ENCODE measurements around the gene THY1.
"Not testable (repeated sequence)": the region's sequence is repeated elsewhere in the genome, so short reads cannot be mapped to it uniquely, and the experiment has no call there.

THY1 gene

GRCh38 chr11:119414321-119414720, 8.7 kb downstream of the THY1 start:
- TF ChIP-seq ZNF384 (IDR thresholded peaks at IDR 0.05) = no peak
- TF ChIP-seq FOXA1 (IDR thresholded peaks at IDR 0.05) = no peak
- TF ChIP-seq HDGF (IDR thresholded peaks at IDR 0.05; ENCODE audit: borderline replicate concordance) = no peak
- no peak for TF ChIP-seq FOXK2 (IDR thresholded peaks at IDR 0.05)
- no peak for TF ChIP-seq SP1 (IDR thresholded peaks at IDR 0.05)
- no peak for TF ChIP-seq ELF4 (IDR thresholded peaks at IDR 0.05)
- no peak for TF ChIP-seq CTBP1 (IDR thresholded peaks at IDR 0.05; ENCODE audit: borderline replicate concordance)
- no peak for TF ChIP-seq L3MBTL2 (conservative IDR thresholded peaks at IDR 0.05)
- TF ChIP-seq ARNT (IDR thresholded peaks at IDR 0.05) = no peak
- TF ChIP-seq LEF1 (IDR thresholded peaks at IDR 0.05; ENCODE audit: borderline replicate concordance) = no peak
- no peak for TF ChIP-seq PKNOX1 (IDR thresholded peaks at IDR 0.05)
- POLR2A ChIA-PET = no interaction called here
- no peak for DNase-seq (ENCODE audit: extremely low spot score)
- CTCF ChIA-PET = no interaction called here

GRCh38 chr11:119412072-119412471, 10.9 kb downstream of the THY1 start:
- DNase-seq (ENCODE audit: extremely low spot score) = no peak
- CTCF ChIA-PET = no interaction called here
- POLR2A ChIA-PET = no interaction called here
- no peak for TF ChIP-seq TARDBP (IDR thresholded peaks at IDR 0.05)
- TF ChIP-seq FOXM1 (IDR thresholded peaks at IDR 0.05; ENCODE audit: borderline replicate concordance) = no peak
- no peak for TF ChIP-seq NFRKB (IDR thresholded peaks at IDR 0.05)
- no peak for TF ChIP-seq ARNT (IDR thresholded peaks at IDR 0.05)
- no peak for TF ChIP-seq PKNOX1 (IDR thresholded peaks at IDR 0.05)
- TF ChIP-seq LEF1 (IDR thresholded peaks at IDR 0.05; ENCODE audit: borderline replicate concordance) = no peak
- no peak for TF ChIP-seq SUZ12 (IDR thresholded peaks at IDR 0.05)
- no peak for TF ChIP-seq BHLHE40 (IDR thresholded peaks at IDR 0.05; ENCODE audit: borderline replicate concordance)
- no peak for TF ChIP-seq CTBP1 (IDR thresholded peaks at IDR 0.05; ENCODE audit: borderline replicate concordance)
- TF ChIP-seq SP1 (IDR thresholded peaks at IDR 0.05) = no peak
- no peak for TF ChIP-seq FOXA1 (IDR thresholded peaks at IDR 0.05)
- no peak for TF ChIP-seq ZNF384 (IDR thresholded peaks at IDR 0.05)
- no peak for TF ChIP-seq FOXK2 (IDR thresholded peaks at IDR 0.05)
- TF ChIP-seq L3MBTL2 (conservative IDR thresholded peaks at IDR 0.05) = no peak
- no peak for TF ChIP-seq HDGF (IDR thresholded peaks at IDR 0.05; ENCODE audit: borderline replicate concordance)
- no peak for TF ChIP-seq ELF4 (IDR thresholded peaks at IDR 0.05)

GRCh38 chr11:119410501-119410900, 12.5 kb downstream of the THY1 start:
- peak; percentile 1 for DNase-seq (ENCODE audit: extremely low spot score)
- TF ChIP-seq NFRKB (IDR thresholded peaks at IDR 0.05) = no peak
- TF ChIP-seq LEF1 (IDR thresholded peaks at IDR 0.05; ENCODE audit: borderline replicate concordance) = no peak
- no peak for TF ChIP-seq ZNF384 (IDR thresholded peaks at IDR 0.05)
- TF ChIP-seq TARDBP (IDR thresholded peaks at IDR 0.05) = no peak
- TF ChIP-seq SP1 (IDR thresholded peaks at IDR 0.05) = no peak
- no peak for TF ChIP-seq HDGF (IDR thresholded peaks at IDR 0.05; ENCODE audit: borderline replicate concordance)
- no peak for TF ChIP-seq SUZ12 (IDR thresholded peaks at IDR 0.05)
- no peak for TF ChIP-seq ELF4 (IDR thresholded peaks at IDR 0.05)
- no peak for TF ChIP-seq FOXA1 (IDR thresholded peaks at IDR 0.05)
- no peak for TF ChIP-seq BHLHE40 (IDR thresholded peaks at IDR 0.05; ENCODE audit: borderline replicate concordance)
- no peak for TF ChIP-seq ARNT (IDR thresholded peaks at IDR 0.05)
- TF ChIP-seq FOXK2 (IDR thresholded peaks at IDR 0.05) = no peak
- no peak for TF ChIP-seq PKNOX1 (IDR thresholded peaks at IDR 0.05)
- TF ChIP-seq FOXM1 (IDR thresholded peaks at IDR 0.05; ENCODE audit: borderline replicate concordance) = no peak
- TF ChIP-seq L3MBTL2 (conservative IDR thresholded peaks at IDR 0.05) = no peak
- TF ChIP-seq CTBP1 (IDR thresholded peaks at IDR 0.05; ENCODE audit: borderline replicate concordance) = no peak
- POLR2A ChIA-PET = no interaction called here
- CTCF ChIA-PET = interaction anchor here (1.0 kb wide), 1 partner anchor 23 kb away, joined by 3 read pairs; no protein-coding TSS in a partner anchor

GRCh38 chr11:119409731-119410130, 13.2 kb downstream of the THY1 start:
- POLR2A ChIA-PET = no interaction called here
- CTCF ChIA-PET = interaction anchor here (1.0 kb wide), 1 partner anchor 24 kb away, joined by 3 read pairs; no protein-coding TSS in a partner anchor
- TF ChIP-seq CTBP1 (IDR thresholded peaks at IDR 0.05; ENCODE audit: borderline replicate concordance) = no peak
- no peak for TF ChIP-seq PKNOX1 (IDR thresholded peaks at IDR 0.05)
- no peak for TF ChIP-seq SP1 (IDR thresholded peaks at IDR 0.05)
- TF ChIP-seq NFRKB (IDR thresholded peaks at IDR 0.05) = no peak
- TF ChIP-seq LEF1 (IDR thresholded peaks at IDR 0.05; ENCODE audit: borderline replicate concordance) = no peak
- no peak for TF ChIP-seq ELF4 (IDR thresholded peaks at IDR 0.05)
- TF ChIP-seq FOXM1 (IDR thresholded peaks at IDR 0.05; ENCODE audit: borderline replicate concordance) = no peak
- TF ChIP-seq HDGF (IDR thresholded peaks at IDR 0.05; ENCODE audit: borderline replicate concordance) = no peak
- no peak for TF ChIP-seq ZNF384 (IDR thresholded peaks at IDR 0.05)
- no peak for TF ChIP-seq BHLHE40 (IDR thresholded peaks at IDR 0.05; ENCODE audit: borderline replicate concordance)
- no peak for TF ChIP-seq FOXA1 (IDR thresholded peaks at IDR 0.05)
- TF ChIP-seq SUZ12 (IDR thresholded peaks at IDR 0.05) = no peak
- no peak for TF ChIP-seq L3MBTL2 (conservative IDR thresholded peaks at IDR 0.05)
- DNase-seq (ENCODE audit: extremely low spot score) = peak; percentile 2

GRCh38 chr11:119406005-119406404, 17.0 kb downstream of the THY1 start:
- ChIA-PET CTCF (no interaction called here), POLR2A (no interaction called here)
- TF ChIP-seq FOXM1 (IDR thresholded peaks at IDR 0.05; ENCODE audit: borderline replicate concordance) (no peak), SUZ12 (IDR thresholded peaks at IDR 0.05) (no peak), PKNOX1 (IDR thresholded peaks at IDR 0.05) (no peak), SP1 (IDR thresholded peaks at IDR 0.05) (no peak), ELF4 (IDR thresholded peaks at IDR 0.05) (no peak), L3MBTL2 (conservative IDR thresholded peaks at IDR 0.05) (no peak), BHLHE40 (IDR thresholded peaks at IDR 0.05; ENCODE audit: borderline replicate concordance) (no peak), NFRKB (IDR thresholded peaks at IDR 0.05) (no peak), HDGF (IDR thresholded peaks at IDR 0.05; ENCODE audit: borderline replicate concordance) (no peak), FOXA1 (IDR thresholded peaks at IDR 0.05) (no peak), ZNF384 (IDR thresholded peaks at IDR 0.05) (no peak), TARDBP (IDR thresholded peaks at IDR 0.05) (no peak), FOXK2 (IDR thresholded peaks at IDR 0.05) (no peak), CTBP1 (IDR thresholded peaks at IDR 0.05; ENCODE audit: borderline replicate concordance) (no peak), LEF1 (IDR thresholded peaks at IDR 0.05; ENCODE audit: borderline replicate concordance) (no peak), ARNT (IDR thresholded peaks at IDR 0.05) (no peak)
- DNase-seq (ENCODE audit: extremely low spot score) = no peak

- POLR2A ChIA-PET = interaction anchor here (1.1 kb wide), 1 partner anchor 12 kb away, joined by 3 read pairs; no protein-coding TSS in a partner anchor
- CTCF ChIA-PET; DNase-seq (ENCODE audit: extremely low spot score): not testable (repeated sequence)
Observed at GRCh38 chr11:119405448-119405847, 17.5 kb downstream of the THY1 start.
